MM.1S (cell line): ENCODE measurements around the gene SMYD5.
"Not testable (repeated sequence)": the region's sequence is repeated elsewhere in the genome, so short reads cannot be mapped to it uniquely, and the experiment has no call there.

Experiments used
- CTCF ChIP-seq: fragments of 300-600 bp; sonication (generic); IDR thresholded peaks from 2 replicates; pipeline ENCODE4 v1.5.1; 2016; ENCODE audit warnings: antibody characterized with exemption, low read length, mixed read lengths
- EZH2phosphoT487 ChIP-seq: fragments of 300-600 bp; sonication (generic); IDR thresholded peaks from 2 replicates; pipeline ENCODE4 v1.6.1; 2018; ENCODE audit warnings: antibody characterized with exemption, low read length

GRCh38 chr2:73166813-73167212, 47.2 kb upstream of the SMYD5 start:
- not testable (repeated sequence) for TF ChIP-seq CTCF, EZH2phosphoT487
